GM18861 (cell line): ENCODE results near the gene LRRK1.
A peak's percentile ranks its signal among the peaks of the same experiment; 100 is the strongest.
"Not testable (repeated sequence)": the region's sequence is repeated elsewhere in the genome, so short reads cannot be mapped to it uniquely, and the experiment has no call there.

Experiments used
- ATAC-seq: cut with Tn5 transposase; IDR thresholded peaks from one replicate; pipeline ENCODE4 v1.9.1; 2021; ENCODE audit not compliant: unreplicated experiment

LRRK1 gene

GRCh38 chr15:101088271-101088670 is 169.1 kb downstream of the LRRK1 start:
- no peak for ATAC-seq

GRCh38 chr15:101088788-101089578 is 169.8 kb downstream of the LRRK1 start:
- peak; percentile 76 for ATAC-seq

GRCh38 chr15:101089579-101090427 is 170.6 kb downstream of the LRRK1 start:
- no peak for ATAC-seq

- ATAC-seq: no peak
Observed at GRCh38 chr15:101090428-101090790, 171.3 kb downstream of the LRRK1 start.

- ATAC-seq: no peak
Observed at GRCh38 chr15:101091080-101092017, 172.2 kb downstream of the LRRK1 start.

GRCh38 chr15:101092156-101092866 is 173.2 kb downstream of the LRRK1 start:
- no peak for ATAC-seq

- no peak for ATAC-seq
Observed at GRCh38 chr15:101092867-101093202, 173.7 kb downstream of the LRRK1 start.

GRCh38 chr15:101093958-101094357 is 174.8 kb downstream of the LRRK1 start:
- ATAC-seq: no peak

- not testable (repeated sequence) for ATAC-seq
Observed at GRCh38 chr15:101095796-101096406, 176.7 kb downstream of the LRRK1 start.

GRCh38 chr15:101097111-101097510 is 178.0 kb downstream of the LRRK1 start:
- ATAC-seq: no peak

GRCh38 chr15:101099183-101099582 is 180.0 kb downstream of the LRRK1 start:
- ATAC-seq: no peak

GRCh38 chr15:101100118-101100517 is 181.0 kb downstream of the LRRK1 start:
- ATAC-seq: no peak

- ATAC-seq: no peak
Observed at GRCh38 chr15:101100593-101101442, 181.7 kb downstream of the LRRK1 start.

- ATAC-seq: no peak
Observed at GRCh38 chr15:101101676-101102075, 182.5 kb downstream of the LRRK1 start.

GRCh38 chr15:101102746-101103145 is 183.6 kb downstream of the LRRK1 start:
- ATAC-seq: no peak

- ATAC-seq: no peak
Observed at GRCh38 chr15:101103598-101103997, 184.4 kb downstream of the LRRK1 start.

GRCh38 chr15:101104141-101104540 is 185.0 kb downstream of the LRRK1 start:
- ATAC-seq: no peak

GRCh38 chr15:101105059-101105891 is 186.1 kb downstream of the LRRK1 start:
- ATAC-seq: no peak
